Measurements from ENCODE around the gene PTPA.

DNA sequence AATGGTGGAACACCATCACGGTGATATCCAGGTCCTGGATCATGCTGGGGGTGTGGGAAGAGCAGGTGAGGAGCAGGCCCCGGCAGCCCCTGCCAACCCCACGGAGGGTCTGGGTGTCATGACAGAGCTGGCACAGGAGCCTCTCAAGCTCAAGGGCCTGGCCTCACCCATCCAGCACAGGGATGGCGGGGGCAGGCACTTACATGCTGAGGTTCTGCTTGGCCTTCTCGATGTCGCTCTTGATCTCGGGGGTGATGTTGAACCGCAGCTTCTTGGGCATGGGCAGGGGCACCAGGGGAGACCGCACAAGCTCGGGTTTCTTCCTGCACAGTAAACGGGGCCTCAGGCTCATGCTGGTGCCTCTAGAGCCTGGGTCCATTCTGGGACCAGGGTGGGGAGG is 12.9 kb upstream of the PTPA start:
- no peak for TF ChIP-seq CTCF (IDR thresholded peaks at IDR 0.05; ENCODE audit: extremely low read depth in 1 of 2, insufficient read depth in 1 of 2, low read depth in 1 of 2, low read length in 2 of 2)
- TF ChIP-seq POLR2AphosphoS5 (IDR thresholded peaks at IDR 0.05; ENCODE audit: insufficient read depth, low read depth, low read length): no peak
- TF ChIP-seq MAX (IDR thresholded peaks at IDR 0.05; ENCODE audit: insufficient read depth, insufficient read length): no peak
- no peak for TF ChIP-seq POLR2A (IDR thresholded peaks at IDR 0.05; ENCODE audit: low read depth, low read length)

Data from endothelial cell of umbilical vein (primary cell).